GM12872 (cell line): ENCODE measurements around the gene GBA3.

Source experiments
- TF ChIP-seq, protein P1 (sequence below): IDR thresholded peaks from 3 replicates; pipeline ENCODE4 v1.5.1; 2011; ENCODE audit warnings: low read depth, mild to moderate bottlenecking, low read length, moderate library complexity; ENCODE audit not compliant: insufficient read depth

Gene GBA3

DNA sequence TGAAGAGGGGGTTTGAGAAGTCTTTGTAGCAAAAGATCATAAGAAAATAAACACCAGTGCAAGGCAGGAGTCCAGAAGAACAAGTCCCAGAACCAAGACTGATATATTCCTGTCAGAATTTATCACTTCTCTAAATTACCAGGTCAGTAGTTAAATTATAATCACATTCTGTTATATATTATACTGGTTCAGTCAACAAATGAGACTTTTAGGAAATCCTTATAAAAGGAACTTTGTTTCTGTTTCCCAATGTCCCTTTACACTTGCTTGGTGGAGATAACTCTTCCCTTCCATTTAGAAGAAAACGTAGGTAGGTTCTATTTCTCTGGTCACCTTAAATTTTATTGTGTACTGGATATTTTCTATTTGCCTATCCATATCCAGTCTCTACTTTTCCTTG is 21.1 kb downstream of the GBA3 start:
- TF ChIP-seq, protein P1, sequence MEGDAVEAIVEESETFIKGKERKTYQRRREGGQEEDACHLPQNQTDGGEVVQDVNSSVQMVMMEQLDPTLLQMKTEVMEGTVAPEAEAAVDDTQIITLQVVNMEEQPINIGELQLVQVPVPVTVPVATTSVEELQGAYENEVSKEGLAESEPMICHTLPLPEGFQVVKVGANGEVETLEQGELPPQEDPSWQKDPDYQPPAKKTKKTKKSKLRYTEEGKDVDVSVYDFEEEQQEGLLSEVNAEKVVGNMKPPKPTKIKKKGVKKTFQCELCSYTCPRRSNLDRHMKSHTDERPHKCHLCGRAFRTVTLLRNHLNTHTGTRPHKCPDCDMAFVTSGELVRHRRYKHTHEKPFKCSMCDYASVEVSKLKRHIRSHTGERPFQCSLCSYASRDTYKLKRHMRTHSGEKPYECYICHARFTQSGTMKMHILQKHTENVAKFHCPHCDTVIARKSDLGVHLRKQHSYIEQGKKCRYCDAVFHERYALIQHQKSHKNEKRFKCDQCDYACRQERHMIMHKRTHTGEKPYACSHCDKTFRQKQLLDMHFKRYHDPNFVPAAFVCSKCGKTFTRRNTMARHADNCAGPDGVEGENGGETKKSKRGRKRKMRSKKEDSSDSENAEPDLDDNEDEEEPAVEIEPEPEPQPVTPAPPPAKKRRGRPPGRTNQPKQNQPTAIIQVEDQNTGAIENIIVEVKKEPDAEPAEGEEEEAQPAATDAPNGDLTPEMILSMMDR, result no peak

- TF ChIP-seq, protein P1, result no peak
Observed at GRCh38 chr4:22719218-22719617, 26.5 kb downstream of the GBA3 start.

DNA sequence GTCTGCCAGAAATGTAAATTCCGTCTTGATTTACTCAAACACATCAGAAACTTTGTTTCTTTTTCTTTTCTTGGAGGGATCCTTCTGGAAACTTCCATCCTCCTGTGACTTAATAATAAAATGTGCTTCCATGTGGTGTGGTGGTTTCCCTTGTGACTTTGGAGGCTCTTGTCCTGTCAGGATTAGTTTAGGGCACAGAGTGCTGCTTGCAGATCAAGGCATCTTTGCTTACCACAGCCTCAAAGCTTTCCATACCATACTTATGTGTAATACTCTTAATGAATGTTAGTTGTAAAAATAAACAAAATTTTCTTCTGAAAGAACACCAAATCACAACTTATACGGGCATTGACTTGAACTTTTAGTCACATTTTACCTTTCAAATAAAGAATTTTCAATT is 27.4 kb downstream of the GBA3 start:
- TF ChIP-seq, protein P1, result no peak

- TF ChIP-seq, protein P1, result no peak
Observed at GRCh38 chr4:22721204-22721603, 28.5 kb downstream of the GBA3 start.

DNA sequence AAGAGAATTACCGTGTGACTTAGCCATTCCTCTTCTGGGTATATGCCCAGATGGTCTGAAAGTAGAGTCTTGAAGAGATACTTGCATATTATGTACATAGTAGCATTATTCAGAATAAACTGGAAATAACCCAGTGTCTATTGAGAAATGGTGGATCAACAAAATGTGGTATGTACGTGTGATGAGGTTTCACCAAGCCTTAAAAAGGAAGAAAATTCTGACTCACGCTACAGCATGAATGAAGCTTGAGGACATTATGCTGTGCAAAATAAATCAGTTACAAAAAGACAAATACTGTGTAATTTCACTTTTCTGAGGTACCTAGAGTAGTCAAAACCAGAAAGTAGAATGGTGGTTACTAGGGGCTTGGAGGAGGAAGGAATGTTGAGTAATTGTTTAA is 37.3 kb downstream of the GBA3 start:
- TF ChIP-seq, protein P1, result no peak

GRCh38 chr4:22733816-22734215 is 41.1 kb downstream of the GBA3 start:
- TF ChIP-seq, protein P1, result no peak

DNA sequence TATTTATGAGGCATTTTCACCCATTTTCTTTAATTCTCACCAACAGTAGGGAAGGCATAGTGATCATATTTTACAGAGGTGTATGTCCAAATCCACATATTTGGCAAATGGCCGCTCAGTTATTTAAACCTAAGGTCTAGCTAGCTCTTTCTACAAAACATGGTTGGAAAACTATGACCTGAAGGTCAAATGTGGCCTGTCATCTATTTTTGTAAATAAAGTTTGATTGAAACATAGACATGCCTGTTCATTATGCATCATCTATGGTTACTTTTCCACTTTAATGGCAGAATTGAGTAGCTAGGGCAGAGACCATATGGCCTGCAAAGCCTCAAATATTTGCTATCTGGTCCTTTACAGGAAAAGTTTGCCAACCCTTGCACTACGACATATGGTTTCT is 44.2 kb downstream of the GBA3 start:
- TF ChIP-seq, protein P1, result no peak

DNA sequence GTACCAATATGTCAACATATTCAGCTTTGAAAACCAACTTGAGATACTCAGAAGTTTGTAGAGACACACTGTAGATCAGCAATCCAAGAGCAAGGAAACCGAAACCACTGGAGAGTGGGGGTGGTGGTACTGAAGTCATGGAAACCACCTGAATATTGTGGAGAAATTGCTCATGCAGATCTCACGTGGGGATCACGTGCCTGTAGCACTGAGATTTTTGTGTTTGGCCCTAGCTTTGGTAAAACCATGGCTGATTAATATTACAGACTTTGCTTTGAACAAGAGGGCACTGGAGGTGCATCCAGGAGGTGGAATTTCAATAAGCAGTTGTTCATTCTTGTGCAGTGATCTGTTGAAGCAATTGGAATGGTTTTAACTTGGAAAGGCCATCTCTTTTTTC is 47.2 kb downstream of the GBA3 start:
- TF ChIP-seq, protein P1, result no peak
